GM21786 (cell line): ENCODE measurements around the gene C10orf90.

Source experiments
- ATAC-seq: cut with Tn5 transposase; IDR thresholded peaks from one replicate; pipeline ENCODE4 v1.9.1; 2021; ENCODE audit not compliant: unreplicated experiment

The C10orf90 gene

DNA sequence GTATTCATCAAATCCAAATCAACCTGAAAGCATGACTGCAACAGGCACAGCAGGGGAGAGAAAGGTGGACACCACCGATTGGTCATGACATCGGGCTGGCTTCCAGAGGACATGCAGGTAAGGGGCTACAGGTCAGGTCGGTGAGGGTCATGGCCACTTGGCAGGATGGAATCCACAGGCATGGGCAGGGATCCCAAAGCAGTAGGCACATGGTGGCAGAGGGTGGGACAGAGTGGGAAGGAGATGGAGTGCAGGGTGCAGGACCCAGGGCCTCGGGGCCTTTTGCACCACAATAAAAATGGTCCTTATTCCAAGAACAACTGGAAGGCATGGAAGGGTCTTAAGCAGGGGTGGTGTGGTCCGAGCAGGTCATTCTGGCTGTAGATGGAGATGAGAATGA is 33.0 kb downstream of the C10orf90 start:
- no peak for ATAC-seq

DNA sequence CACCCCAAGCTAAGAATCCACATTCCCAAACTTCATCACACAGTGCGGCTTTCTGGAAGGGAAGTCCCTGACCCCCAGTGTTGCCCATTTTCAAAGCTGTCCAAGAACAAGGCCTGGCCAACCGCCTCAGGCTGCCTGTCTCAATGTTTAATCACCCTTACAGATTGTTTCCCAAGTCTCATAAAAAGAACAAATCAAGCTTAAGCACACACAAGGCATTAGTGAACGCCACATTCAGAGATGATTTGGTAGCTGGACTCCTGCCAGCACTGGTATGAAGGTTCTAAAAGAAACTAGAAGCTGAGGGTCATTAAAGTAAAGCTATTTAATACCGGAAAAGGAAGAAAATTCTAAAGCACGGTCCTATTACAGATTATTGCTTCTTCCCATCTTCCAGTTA is 35.6 kb downstream of the C10orf90 start:
- no peak for ATAC-seq

DNA sequence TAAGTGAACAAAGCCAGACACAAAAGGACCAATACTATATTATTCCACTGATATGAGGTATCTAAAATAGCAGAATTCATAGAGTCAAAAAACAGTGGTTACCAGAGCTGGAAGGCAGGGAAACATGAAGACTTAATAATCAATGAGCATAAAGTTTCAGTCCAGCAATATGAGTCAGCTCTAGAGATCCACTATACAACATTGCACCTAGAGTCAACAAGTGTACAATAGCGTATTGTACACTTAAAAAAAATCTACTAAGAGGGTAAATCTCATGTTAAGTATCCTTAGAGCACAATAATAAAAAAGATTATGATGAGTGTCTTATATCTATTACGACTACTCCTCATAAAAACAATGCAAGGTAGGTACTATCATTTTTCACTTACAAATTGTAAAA is 36.1 kb downstream of the C10orf90 start:
- ATAC-seq = no peak

DNA sequence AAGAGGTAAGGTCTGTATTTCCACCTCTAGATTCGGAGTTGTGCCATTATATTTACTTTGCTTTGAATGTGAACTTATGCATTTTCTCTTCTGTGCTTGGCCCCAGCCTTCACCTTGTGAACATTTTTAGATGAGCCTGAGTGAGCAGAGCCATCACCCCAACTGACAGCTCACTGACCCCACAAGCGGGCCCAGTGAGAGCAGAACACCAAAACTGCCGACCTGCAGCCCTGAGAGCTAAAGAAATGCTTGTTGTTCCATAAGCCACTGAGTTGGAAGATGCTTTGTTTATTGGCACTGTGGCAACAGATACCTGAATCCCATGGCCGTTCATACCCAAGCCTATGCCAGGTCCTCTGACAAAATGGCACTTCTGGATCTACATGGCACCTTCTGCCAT is 37.8 kb downstream of the C10orf90 start:
- ATAC-seq = no peak

DNA sequence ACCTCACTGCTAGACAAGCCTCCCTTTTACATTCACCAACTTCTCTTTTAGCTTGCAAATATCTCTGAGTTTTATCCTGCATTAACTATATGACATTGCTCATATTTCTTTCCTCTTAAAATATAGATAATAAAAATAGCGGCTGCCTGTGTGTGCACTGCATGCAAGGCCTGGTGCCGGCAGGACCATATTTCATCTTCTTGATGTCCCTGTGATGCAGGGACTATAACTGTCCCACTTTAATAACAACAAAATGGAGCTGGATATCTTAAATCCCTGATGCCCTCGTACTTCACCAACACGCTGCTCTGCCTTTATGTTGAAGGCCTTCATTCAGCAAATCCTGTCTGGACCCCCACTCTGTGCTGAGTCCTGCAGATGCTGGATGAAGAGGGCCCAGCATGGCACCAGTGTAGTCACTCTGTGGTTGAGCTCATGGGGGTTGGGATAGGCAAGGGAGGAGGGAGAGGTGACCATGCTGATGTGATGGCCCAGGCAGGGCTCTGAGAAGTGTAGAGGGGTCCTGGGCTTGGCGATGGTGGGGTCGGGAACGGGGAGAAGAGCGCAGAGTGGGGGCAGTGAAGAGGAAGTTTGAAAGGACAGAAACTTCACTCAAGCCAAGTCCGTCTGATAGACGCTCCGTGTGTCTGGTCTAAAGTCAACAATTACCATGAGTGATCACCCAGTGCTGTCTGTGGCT is 40.4 kb downstream of the C10orf90 start:
- ATAC-seq = no peak

DNA sequence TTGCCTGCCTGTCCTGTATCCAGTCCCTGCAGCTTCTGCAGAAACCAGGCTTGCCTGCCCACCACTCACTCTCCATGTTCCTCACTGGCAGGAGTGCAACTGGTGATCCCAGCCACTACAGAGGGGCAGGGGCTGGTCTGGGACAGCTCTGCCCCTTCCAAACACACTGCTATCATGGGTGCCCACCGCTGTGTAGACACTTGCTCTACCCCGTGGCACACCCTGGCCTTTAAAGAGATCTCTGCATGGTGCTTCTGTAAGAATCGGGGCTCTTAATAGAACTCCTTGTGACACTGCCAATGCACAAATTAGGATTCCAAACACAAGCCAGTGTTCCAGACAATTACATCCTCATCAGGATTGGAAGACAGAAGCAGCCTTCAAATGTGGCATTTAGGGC is 41.7 kb downstream of the C10orf90 start:
- no peak for ATAC-seq

DNA sequence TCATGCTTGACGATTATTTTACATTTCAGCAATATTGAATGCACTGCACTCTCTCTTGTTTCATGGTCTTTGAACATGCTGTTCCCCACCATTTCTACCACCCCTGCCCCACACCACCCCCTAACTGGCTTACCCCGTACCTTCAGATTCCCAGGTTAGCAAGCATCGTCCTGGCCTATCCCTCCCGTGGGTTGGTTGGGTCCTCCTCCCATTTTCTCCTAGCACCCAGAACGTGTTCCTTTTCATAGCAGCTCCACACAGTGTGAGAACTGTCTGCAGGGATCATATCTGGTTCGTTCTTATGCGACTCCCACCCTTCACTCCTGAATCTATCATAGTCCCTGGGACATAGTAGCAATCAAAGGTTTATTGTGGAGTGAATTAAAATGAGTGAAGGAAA is 48.6 kb downstream of the C10orf90 start:
- no peak for ATAC-seq

DNA sequence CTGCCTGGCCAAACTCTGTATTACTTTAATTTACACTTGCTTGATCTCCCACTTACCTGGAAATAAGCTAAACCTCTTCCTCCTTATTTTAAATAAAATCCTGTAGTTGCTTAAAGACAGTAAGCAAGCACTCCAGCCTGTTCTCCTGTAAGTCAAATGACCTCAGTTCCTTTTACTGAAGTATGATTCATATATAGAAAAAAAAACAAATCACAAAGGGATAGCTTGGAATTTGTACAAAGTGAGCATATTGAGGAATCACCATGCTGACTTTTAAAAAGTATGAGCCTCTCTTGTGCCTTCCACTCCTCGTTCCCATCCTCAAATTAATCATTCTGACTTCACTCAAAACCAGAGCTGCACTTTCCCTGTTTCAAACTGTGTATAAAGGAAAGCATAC is 52.0 kb downstream of the C10orf90 start:
- no peak for ATAC-seq

DNA sequence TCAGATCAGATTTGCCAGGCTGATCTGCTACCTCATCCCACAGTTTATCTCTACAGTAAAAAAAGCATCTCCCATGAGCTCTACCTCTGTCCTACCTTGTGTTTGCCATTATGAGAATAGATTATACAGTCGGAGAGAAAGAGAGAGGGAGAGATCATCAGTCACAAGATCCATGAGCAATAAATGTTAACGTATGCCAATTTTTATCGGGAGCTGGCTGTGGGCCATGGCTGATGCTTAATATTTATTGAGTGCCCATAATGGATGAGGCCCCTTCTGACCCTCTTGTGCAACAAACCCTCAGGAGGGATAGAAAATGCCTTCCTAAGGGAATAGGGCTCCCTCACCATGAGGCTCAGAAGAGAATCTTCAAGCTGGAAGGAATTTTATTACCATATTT is 52.8 kb downstream of the C10orf90 start:
- no peak for ATAC-seq

DNA sequence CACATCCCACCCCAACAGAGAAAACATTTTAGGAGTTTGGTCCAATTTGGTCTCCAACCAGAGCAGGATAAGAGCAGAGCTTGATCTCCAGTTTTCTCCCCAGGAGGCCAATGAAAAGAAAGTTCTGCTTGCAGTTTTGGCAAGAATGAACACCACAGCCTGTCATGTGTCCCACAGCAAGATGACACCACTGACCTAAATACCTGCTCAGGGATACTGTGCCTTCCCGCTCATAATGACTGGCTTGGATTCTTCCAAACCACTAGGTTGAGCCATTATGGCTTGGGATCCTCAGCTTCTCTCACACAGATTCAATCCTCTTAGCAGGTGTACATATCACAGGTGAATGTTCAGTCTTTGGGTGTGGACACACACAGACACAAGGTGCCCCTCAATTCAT is 53.3 kb downstream of the C10orf90 start:
- ATAC-seq = no peak

DNA sequence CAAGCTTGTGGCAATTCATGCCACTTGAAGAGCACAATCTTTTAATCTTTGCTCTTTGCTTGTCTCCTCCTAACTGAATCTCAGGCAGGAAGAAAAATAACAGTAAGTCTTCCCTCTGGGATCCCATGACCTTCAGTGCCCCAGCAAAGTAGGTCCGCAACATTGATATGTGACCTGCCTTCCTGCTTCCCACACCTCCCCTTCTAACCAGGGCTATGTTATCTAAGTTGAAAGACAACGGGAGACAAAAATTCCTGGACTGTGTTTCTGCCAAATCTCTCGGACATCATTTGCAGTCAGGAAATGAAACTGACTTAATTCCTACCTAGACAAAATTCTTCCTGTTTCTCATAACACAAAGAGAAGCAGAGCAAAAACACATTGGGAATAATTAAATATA is 53.8 kb downstream of the C10orf90 start:
- no peak for ATAC-seq

DNA sequence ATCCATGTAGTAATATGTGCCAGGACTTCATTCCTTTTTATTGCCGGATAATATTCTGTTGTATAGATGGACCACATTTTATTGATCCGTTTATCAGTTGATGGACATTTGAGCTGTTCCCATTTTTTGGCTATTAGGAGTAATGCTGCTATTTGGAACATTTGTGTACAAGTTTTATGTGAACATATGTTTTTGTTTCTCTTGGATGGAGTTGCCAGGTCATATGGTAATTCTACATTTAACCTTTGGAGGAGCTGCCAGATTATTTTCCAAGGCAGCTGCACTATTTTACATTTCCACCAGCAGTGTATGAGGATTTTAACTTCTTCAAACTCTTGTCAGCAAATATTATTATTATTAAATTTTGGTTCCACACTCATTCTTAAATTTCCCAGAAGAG is 59.2 kb downstream of the C10orf90 start:
- no peak for ATAC-seq

DNA sequence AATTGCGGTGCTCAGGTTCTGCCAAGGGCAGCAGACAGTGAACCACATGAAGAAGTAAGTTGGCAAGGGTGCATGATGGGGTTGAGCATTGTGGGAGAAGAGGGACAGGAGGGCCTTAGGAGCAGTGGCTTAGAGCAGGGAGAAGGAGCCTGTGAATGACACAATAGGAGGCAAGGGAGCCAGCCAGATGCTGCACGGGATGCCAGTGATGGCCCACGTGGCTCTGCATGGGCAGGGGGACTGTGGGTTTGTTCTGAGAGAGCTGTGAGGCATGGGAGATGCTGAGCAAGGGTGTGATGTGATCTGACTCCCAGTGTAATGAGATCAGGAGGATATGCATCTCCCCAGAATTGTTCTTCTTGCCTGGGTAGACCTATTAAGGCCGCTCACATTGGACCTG is 60.9 kb downstream of the C10orf90 start:
- no peak for ATAC-seq

DNA sequence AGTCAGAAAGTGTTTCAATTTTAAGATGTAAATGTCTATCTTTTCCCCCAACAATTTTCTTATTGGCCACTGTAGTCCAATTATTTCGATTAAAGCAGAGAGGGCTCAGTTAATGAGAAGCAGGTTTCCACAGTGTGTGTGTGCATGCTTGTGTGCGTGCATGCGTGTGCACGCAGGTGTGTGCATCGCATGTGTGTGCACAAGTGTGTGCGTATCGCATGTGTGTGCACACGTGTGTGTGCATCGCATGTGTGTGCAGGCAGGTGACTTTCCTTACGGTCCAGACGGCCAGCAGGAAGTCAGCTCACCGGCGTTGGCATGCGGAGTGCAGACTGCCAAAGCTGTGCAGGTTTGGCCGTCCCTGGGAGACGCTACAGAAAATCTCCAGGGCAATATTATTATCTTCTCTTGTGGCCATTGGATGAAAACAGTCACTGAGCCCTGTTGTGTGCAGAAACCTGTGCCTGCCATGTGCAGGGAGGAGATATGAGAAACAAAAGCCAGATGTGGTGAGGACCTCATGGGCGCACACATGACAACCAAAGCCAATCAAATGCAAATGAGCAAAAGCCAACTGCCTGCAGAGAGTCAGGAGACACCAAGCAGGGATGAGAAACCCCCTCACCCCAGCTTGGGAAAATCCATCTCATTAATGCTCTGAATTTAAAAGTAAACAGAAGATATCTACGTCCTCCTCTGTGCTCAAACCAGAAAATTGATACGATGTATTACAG is 70.4 kb downstream of the C10orf90 start:
- no peak for ATAC-seq

DNA sequence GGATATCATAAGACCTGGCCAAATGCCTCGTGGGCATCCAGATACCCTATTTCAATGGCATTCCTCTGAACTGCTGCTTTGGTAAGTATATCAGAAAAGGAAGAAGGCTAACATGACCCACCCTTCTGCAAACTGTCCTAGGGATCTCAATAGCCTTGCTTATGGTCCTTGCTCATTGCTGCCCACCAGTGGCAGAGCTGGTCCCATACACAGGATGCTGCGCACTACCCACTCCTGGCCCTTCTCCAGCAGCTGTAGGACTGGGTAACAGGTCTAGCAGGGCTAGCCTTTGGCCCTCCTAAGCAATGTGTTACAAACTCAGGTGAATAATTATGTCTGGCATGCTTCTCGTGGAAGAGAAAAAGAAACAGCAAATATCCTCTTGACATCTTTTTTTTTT is 72.5 kb downstream of the C10orf90 start:
- no peak for ATAC-seq

DNA sequence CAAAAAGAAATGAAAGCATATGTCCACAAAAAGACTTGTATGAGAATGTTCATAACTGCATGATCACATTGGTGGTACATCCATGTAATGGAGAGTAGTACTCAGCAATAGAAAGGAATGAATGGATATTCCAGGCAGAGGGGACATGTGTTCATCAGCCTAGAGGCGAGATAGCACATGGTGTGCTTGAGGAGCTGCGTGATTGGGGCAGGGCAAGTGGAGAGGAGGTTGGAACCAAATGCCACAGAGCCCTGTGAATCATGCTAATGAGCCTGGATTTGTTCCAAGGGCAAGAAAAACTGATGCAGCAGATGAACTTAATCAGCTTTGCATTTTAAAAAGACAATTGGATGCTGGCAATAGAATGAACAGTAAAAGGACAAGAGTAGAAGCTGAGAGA is 73.3 kb downstream of the C10orf90 start:
- ATAC-seq = no peak

DNA sequence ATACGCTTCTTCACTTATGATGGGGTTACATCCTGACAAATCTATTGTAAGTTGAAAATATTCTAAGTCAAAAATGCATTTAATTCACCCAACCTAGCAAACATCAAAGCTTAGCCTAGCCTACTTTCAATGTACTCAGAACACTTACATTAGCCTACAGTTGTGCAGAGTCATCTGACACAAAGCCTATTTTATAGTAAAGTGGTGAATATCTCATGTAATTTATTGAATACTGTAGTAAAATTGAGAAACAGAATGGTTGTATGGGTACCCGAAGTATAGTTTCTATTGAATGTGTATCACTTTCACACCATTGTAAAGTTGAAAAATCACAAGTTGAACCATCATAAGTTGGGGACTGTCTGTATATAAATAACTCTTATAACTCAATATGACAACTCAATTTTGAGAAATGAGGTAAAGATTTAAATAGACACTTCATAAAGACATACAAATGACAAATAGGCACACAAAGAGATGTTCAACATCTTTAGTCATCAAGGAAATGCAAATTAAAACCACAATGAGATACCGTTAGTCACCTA is 73.9 kb downstream of the C10orf90 start:
- ATAC-seq = no peak

DNA sequence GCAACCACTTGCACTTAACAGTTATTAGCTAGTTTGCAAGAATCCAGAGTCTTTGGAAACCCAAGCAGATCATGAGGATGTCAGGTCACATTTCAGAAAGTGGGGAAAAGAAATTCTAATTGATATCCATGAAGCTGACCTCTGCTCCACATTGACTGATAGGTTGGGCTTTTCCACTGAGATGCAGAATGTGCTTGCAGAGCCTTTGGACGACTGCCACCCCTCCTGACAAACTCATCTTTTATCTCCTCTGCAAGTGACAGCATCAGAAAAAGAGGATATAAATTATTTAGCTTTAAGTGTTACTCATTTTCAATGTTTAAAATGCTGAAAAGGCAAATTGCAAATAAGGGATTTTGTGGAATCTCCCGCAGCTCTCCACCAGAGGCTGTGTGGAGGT is 75.3 kb downstream of the C10orf90 start:
- no peak for ATAC-seq

DNA sequence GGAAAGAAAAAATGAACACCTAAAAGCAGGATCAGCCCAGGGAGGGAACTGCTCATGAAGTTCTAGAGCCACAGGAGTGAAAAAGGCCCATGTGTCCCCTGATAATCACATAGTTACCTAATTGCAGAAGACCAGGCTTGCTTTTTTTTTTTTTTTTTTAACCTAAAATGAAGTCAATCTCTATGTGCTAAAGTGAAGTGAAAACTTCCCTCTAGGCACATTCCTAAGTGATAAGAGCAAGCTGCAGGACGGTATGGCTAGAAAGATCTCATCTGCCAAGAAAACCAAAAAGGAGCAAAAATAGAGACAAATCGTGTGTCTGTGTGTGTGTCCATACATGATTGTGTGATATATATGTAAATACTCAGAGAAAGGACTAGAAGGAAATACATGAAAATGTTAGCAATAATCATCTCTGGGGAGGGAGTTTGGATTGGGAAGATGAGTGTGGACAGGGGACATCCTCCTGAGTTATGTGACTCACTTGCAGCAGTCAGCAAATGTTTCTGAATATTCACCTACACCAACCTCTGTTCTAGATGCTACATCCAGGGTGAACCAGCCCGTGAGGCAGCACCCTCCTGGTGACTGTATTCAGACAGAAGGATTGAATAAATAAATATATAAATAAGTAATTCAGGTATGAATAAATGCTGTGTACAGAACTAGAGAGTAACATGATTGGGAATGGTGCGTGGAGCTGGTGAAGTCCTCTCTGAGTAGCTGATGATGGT is 76.4 kb downstream of the C10orf90 start:
- ATAC-seq = no peak

DNA sequence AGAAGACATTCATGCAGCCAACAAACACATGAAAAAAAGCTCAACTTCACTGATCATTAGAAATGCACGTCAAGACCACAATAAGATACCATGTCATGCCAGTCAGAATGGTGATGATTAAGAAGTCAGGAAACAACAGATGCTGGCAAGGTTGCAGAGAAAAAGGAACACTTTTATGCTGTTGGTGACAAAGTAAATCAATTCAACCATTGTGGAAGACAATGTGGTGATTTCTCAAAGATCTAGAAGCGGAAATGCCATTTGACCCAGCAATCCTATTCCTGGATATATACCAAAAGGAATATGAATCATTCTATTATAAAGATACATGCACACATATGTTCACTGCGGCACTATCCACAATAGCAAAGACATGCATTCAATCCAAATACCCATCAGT is 77.6 kb downstream of the C10orf90 start:
- ATAC-seq = no peak

DNA sequence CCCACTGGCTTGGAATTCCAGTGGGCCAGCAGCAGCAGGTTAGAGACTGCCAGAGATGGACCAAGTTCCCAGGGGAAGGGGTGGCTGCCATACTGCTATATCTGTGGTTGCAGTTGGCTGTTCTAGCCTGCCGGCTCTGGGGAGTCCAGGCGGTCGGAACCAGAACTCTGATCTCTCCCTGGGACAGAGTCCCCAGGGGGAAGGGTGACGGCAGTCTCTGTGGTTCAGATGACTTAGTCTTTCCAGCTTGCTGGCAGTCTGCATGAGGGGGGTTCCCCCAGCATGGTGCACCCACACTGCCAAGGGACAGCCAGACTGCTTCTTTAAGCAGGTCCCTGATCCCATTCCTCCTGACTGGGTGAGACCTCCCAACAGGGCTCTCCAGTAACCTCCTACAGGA is 82.5 kb downstream of the C10orf90 start:
- no peak for ATAC-seq

DNA sequence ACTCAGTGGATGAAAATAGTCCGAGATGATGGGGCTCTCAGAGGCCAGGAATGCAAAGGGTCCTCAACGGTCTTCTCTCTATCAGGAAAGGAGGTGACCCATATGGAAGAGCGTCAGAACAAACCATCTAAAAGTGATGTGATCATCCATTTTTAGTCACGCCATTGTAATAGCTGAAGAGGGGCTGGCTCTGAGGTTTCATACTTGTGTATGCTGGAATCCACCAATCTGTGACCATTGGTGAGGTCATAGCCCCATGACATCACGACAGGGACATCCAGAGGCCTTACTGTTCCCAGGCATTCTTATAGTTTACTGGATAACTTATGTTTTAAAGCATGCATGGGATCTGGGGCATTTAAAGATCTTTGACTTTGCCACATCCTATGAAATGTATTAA is 83.6 kb downstream of the C10orf90 start:
- ATAC-seq = no peak
